Measurements from ENCODE around the gene REEP2.
"Not testable (repeated sequence)": the region's sequence is repeated elsewhere in the genome, so short reads cannot be mapped to it uniquely, and the experiment has no call there.

Gene REEP2, protein sequence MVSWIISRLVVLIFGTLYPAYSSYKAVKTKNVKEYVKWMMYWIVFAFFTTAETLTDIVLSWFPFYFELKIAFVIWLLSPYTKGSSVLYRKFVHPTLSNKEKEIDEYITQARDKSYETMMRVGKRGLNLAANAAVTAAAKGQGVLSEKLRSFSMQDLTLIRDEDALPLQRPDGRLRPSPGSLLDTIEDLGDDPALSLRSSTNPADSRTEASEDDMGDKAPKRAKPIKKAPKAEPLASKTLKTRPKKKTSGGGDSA

DNA sequence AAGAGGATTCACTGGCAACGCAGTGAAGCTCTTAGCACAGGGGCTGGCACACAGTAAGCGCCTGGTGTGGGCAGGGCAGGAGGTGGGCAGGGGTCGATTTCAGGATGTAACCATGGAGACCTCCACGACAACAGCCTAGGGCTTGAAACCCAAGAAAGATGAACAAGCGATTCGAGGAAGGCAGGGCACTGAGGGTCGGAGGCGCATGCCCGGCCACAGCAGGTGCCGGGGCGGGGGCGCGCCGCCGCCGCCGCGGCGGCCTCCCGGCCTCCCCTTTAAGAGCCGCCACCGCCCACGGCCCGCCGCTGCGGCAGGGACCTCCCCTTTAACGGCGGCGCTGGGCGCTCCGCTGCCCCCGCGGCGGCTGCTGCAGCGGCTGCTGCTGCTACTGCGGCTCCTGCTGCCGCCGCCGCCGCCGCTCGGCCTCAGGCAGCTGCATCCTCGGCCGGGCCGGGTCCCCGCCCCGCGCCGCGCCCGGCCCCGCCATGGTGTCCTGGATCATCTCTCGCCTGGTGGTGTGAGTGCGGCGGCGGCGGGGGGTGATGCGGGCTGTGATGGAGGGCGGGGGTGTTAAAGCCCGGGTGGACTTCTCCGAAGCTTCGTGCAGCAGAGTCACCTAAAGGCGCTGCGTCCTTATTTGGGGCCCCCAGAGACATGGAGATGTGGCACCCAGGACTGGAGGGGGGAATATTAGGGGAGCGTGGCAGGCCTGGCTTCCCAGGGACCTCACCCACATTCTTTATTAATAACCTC is at the start of gene REEP2:
Gene REEP2, plus strand, starts transcription at position 334 of the 753 bp plus-strand sequence. Its CDS starts 152 bp downstream, at position 486.
- DNase-seq, result peak; percentile 17

DNA sequence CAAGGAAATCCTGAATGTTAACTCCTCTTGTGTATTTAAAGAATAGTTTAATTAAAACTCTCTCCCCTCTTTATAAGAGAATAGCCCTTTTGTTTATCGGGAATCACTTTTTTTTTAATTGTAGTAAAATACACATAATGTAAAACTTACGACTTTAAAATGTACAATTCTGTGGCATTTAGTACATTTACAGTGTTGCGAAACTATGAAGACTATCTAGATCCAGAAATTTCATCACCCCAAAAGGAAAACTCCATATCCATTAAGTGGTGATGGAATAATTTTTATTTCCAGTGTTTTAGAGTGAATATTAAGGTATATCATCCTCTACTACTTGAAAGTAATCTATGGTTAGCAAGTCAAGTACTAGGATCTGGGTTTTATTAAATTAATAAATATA is 49.5 kb upstream of the REEP2 start:
- DNase-seq, result no peak

DNA sequence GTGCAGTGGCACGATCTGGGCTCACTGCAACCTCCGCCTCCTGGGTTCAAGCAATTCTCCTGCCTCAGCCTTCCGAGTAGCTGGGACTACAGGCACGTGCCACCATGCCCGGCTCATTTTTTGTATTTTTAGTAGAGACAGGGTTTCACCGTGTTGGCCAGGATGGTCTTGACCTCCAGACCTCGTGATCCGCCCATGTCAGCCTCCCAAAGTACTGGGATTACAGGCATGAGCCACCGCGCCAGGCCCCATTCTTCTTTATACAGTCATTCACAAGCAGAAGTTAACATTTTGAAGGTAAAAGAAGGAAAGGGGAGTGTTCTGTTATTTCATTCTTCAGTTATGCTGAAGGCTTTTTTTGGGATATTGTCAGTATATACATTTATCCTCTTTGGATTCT is 48.9 kb upstream of the REEP2 start:
- not testable (repeated sequence) for DNase-seq

DNA sequence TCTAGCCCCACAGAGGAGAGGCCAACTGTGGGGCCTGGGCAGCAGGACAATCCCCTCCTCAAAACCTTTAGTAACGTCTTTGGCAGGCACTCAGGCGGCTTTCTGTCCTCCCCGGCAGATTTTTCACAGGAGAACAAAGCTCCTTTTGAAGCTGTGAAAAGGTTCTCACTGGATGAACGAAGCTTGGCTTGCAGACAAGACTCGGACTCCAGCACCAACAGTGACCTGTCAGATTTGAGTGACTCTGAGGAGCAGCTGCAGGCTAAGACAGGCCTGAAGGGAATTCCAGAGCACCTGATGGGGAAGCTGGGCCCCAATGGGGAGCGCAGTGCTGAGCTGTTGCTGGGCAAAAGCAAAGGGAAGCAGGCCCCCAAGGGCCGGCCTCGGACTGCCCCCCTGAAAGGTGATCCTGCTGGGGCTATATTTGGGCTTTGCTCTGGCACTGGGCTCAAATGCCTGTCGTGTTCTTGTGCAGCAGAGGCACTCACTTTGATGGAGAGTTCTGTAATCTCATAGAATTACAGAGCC is 46.9 kb upstream of the REEP2 start:
- DNase-seq, result no peak

DNA sequence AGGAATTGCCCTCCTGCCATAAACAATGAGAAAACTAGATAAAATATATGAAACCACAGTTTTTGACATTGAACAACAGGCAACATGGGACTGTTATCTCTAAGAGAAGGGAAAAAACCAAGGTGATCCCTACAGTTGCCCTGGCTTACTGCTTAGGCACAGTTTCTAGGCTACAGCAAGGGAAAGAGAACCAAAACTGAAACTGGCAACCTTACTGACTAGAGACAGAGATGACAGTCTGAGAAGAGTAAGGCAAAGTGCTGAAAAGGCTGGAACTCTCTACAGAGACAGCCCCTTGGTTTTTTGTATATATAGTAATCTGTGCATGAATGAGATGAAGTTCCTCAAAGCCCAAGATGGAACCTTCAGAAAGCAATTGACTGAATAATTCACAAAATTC is 36.2 kb upstream of the REEP2 start:
- peak; percentile 37 for DNase-seq

DNA sequence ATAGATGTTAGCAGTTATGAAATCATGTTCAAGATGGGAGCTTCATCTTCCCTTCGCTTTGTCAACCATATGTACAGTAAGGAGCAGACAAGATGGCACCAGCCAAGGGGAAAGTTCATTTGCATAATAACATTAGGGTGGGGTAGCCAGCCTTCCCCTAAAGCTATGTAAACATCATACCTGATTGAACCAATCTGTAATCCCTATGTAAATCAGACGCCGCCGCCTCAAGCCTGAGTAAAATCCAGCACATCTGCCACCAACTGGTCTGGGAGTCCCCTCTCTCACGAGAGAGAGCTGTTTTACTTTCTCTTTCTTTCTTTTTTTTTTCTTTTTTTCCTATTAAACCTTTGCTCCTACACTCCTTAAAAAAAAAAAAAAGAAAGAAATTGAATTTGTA is 30.8 kb upstream of the REEP2 start:
- DNase-seq, result no peak

DNA sequence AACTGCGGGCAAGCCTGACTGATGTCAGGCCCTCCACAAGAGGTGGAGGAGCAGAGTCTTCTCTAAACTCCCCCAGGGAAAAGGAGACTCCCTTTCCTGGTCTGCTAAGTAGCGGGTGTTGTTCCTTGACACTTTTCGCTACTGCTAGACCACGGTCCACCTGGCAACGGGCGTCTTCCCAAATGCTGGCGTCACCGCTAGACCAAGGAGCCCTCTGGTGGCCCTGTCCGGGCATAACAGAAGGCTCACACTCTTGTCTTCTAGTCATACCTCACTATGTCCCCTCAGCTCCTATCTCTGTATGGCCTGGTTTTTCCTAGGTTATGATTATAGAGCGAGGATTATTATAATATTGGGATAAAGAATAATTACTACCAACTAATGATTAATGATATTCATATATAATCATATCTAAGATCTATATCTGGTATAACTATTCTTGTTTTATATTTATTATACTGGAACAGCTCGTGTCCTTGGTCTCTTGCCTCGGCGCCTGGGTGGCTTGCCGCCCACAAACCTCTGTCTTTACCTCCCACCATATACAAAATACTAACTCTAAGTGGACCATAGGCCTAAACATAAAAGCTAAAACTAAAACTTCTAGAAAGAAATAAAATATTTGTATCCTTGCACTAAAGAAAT is 27.7 kb upstream of the REEP2 start:
- not testable (repeated sequence) for DNase-seq

DNA sequence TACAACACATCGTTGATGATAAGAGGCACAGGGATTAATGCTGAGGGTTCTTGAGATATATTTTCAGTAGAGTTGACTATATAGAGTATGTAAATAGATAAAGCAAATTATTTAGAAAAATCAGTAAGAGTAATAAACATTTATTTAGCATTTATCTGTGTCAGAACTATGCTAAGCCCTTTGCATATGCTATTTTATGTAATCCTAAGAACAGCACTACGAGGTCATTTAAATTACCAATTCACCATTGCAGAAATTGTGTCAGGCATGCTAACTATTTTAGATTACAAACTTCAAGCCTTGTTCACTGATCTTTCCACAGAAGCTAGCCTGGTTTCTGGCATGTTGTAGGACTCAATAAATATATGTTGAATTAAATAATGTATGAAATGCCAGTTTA is 20.4 kb upstream of the REEP2 start:
- no peak for DNase-seq

DNA sequence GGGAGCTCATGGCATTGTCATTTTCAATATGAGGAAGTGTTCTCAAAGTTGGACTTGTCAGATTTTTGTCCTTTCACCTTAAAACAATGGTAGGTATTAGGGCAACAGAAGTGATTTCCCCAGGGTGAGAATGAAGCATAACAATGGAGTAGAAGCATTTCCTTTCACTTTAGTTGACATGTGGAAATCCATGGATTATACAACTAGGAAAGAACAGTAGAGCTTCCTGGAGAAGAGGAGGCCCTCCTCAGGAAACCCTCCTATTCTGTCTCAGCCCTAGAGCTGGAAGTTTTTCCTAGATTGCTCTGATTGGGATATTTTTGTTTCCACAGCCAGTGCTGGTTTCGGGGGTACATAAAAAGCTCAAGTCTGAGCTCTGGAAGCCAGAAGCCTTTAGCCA is 13.8 kb upstream of the REEP2 start:
- no peak for DNase-seq

DNA sequence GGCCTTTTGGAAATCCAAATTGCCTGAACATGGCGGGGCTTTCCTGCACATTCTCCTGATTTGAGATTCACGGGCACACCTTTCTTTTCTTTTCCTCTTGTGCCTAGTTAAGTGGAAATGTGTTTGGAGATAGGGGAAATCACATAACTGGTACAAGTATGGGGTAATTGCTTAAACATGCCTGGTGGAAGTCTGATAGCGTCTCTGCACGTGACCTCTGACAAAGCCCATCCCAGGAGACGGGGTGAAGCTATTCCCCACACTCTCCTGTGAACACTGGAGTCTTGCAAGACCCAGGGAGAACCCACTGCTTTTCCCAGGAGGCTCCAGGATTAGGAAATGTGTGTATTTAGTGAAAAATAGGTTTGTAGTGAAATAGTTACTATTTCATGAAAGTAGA is 2.9 kb upstream of the REEP2 start:
- DNase-seq, result no peak

DNA sequence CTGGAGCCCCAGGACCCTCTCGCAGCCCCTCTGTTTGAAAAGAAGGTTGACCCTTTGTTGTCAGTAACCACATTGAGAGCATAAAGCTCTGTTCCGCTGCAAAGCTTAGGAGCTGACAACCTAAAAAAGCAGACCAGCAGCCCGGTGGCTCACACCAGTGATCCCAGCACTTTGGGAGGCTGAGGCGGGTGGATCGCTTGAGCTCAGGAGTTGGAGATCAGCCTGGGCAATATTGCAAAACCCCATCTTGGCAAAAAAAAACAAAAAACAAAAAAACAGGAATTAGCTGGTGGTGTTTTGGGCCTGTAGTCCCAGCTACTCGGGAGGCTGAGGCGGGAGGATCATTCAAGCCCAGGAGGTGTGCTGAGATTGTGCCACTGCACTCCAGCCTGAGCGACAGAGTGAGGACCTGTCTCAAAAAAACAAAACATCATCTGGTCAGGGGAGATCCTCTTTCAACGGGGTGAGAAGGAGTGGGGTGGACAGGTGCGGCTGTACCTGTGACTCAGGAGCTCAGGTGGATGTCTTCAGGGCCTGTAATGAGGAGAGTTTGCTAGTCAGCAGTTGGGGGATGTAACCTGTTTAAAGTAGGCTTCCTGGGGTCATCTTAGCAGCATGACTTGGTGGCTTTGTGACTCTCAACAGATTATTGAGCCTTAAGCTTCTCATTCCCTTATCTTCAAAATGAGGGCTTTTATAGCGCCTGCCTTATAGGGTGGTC is 694 bp upstream of the REEP2 start:
- DNase-seq, result no peak

DNA sequence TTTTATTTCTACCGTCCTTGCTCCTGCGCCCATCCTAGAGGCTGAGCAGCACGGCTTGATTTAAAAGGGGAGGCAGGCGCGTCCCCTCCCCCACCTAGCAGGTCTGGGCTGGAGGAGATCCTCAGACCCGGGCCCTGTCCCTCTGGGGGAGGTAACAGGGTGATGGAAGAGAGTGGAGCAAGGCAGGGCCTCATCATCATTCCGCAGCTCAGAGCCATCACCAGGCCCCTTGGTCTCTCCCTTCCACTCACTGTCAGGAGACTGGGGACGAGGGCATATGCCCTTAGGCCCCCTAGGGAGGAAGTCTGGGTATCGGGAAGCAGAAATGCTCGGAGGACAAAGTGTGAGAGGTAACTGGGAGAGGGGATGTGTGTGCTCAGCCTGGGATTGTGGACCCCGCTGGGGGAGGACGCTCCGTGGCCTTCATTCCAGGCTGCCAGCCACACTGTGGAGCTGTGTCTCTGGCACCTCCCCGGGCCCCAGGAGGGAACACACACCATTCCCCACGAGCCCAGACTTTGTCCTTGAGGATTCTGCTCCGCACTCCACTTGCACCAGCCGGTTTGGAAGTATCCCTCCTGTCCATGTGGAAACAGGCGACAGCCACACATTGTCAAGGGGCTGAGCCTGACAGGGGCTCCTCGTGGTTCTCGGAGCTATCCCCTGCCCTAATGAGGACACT is 761 bp downstream of the REEP2 start:
- no peak for DNase-seq

DNA sequence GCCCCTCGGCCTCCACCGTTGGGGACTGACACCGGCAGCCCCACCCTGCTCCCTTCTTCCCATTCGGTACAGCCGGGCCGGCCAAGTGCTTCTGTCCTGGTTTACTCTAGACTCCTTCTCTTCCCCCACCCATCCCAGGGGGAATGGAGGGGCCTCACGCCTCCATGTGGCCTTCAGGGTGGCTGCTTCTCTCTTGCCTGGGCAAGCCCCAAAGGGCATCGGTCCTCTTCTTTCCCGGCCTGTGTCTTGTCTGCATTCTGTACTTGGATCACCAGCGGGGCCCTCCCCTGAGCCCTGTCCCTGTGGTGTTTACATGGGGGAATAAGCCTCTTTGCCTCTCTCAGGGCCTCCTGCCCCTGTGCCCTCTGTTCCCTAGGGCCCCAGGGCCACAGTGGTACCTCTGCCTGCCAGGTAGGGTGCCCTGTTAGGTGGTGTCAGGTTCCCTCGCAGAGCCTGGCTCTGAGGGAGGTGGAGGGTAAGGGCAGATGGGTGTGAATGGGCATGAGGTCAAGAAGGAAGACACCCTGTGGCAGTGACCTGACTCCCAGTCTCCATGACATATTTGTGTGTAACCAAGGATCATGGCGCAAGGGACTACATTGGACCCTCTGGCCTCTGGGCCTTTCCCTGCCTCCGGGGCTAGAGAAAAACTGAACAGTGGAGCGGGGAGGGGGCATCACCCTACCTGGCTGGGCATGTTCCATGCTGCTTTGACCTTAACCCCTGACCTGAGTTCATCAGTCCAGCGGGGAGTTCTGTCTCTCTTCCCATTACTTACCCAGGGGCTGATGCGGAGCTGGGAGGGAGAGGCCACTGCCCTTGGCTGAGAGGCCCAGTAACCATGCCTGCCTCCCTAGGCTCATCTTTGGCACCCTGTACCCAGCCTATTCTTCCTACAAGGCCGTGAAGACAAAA is 1.6 kb downstream of the REEP2 start:
- no peak for DNase-seq

DNA sequence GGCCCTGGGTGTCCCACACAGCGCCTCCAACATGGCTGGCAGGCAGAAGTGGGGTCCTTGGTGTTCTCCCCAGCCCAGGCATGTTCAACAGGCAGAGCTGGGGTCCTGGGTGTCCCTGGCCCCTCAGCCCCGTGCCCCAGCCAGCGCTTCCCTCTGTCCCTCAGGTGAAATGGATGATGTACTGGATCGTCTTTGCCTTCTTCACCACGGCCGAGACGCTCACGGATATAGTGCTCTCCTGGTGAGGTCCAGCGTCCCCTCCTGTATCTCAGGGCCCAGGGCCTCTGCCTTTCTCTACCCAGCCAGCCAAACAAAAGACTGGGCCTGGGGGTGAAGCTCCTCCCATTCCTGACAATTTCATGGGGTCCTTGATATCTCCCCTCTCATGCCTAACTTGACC is 2.4 kb downstream of the REEP2 start:
- DNase-seq, result no peak

DNA sequence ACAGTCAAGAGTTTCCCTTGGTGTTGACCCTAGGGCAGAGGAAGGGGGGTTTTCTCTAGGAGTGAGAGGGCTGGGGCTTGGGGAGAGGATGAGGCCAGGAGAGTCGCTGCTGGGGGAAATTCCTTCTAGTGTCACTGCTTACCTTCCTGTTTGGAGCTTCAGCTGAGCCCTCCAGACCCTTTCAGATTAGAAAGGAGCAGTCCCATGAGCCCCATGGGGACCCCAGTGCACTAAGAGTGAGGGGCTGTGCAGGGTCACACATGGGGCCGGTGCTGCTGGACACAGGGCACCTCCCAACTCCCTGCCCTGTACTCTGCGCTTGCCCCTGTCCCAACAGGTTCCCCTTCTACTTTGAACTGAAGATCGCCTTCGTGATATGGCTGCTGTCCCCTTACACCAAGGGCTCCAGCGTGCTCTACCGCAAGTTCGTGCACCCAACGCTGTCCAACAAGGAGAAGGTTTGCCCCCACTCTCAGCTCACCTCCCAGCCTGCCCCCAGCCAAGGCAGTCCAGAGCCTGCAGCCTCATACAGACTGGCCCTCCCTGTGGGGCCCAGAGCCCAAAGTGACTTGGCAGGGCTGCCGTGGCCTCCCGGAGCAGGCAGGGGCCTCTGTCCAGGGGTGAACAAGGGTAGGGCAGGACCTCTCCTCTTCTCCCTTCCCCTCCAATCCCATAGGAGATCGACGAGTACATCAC is 5.4 kb downstream of the REEP2 start:
- DNase-seq, result no peak

DNA sequence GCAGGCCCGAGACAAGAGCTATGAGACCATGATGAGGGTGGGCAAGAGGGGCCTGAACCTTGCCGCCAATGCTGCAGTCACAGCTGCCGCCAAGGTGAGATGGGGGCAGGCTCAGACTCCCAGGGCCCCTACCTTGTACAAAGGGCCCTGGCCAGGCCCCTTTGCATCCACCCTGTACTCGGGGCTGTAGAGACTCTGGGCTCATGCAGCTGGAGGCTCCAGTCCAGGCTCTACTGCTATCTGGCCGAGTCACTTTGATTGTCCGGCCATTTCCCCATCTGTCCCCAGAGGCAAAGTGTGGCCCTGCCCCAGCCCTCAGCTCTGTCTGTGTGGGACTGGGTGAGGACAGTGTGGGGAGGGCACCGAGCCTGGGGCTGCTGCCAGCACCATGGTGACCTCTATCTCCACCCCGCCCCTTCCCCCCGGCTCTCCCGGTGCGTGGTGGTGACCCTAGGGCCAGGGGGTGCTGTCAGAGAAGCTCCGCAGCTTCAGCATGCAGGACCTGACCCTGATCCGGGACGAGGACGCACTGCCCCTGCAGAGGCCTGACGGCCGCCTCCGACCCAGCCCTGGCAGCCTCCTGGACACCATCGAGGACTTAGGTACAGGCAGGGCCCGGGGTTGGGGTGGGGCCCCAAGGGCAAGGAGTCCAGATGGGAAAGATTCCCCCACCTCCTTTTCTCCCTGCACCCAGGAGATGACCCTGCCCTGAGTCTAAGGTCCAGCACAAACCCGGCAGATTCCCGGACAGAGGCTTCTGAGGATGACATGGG is 6.1 kb downstream of the REEP2 start:
- DNase-seq, result no peak

DNA sequence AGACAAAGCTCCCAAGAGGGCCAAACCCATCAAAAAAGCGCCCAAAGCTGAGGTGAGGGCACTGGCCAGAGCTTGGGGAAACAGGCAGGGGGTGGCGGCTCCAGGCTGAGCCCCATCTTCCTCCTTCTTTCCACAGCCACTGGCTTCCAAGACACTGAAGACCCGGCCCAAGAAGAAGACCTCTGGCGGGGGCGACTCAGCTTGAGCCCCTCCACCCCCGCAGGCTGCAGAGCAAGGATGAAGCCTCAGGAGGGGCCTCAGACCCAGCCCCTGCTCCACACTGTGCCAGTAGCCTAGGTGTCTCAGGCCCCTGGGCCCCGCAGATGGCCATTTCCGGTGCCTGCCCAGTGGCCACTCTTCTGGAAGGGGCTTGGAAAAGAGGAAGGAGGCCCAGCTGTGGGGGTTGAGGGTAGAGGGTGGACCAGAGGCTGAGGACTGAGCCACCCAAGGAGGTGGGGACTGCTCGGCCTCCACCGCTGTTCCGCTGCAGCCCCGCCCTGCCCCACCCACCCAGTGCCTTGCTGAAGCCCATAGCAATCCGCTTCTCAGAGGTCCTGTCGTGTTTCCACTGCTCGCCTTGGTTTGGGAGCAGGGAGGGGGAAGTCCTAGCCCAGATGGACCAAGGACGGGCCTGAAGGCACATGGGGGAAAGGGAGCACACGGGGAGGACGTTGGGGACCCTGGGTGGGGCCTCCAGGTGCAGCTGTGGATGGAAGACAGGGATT is 6.9 kb downstream of the REEP2 start:
- no peak for DNase-seq

DNA sequence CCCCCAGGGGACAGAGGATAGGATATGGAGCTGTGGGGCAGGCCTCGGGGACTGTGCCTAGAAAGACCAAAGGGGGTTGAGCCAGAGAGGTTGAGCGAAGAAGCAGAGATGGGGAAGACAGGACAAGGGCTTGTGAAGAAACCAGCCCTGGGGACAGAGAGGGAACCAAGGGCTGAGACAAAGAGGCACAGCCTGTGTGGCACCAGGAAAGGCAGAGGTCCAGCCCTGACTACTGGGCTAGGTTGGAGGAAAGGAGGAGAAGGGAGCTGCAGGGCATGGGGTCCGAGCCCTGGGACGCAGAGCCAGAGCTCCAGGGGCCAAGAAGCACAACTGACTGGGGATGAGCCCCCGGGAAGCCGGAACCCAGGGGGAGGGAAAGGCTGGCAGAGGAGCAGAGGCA is 9.2 kb downstream of the REEP2 start:
- no peak for DNase-seq

Data from MV-4-11 (cell line).